HCT116 (cell line): ENCODE measurements around the gene ANTXRL. TPM values are rescaled to one million over a fixed set of nuclear protein-coding genes. Genes with fewer than 3 reads are reported as not detected.

Experiments used
- ATAC-seq: fragments of 200-7000 bp; cut with Tn5 transposase; 2 replicates; pipeline ENCODE4 v1.9.1; 2020; ENCODE audit warnings: mild to moderate bottlenecking, moderate library complexity
- BruUV-seq: library from RNA; stranded (reverse); fragments of 400-500 nt; replicated peaks from 2 replicates; lab custom pipeline; 2021; lab: Mats Ljungman, UMichigan
- CTCF ChIA-PET: fragments of 300-600 bp; sonication (Branson Sonifier 250); formaldehyde crosslinking; loops from one replicate; lab custom pipeline; 2021; ENCODE audit warnings: antibody characterized with exemption; lab: Charles Lee
- POLR2A ChIA-PET: fragments of 300-600, 350-600 bp; sonication (Branson Sonifier 250); formaldehyde crosslinking; loops from one replicate; lab custom pipeline; 2021; ENCODE audit warnings: antibody characterized with exemption; lab: Charles Lee
- RAD21 ChIA-PET, 2 experiments: fragments of 300-600 bp; sonication (Branson Sonifier 250); formaldehyde crosslinking; loops; one replicate each; lab custom pipeline; 2023; ENCODE audit warnings: low total read pairs in 2 of 2; ENCODE audit not compliant: uncharacterized antibody in 2 of 2, unreplicated experiment in 2 of 2, low non-redundant PET in 1 of 2; lab: Charles Lee
- DNase-seq: peaks from one replicate; pipeline ENCODE4 v3.0.0-alpha.2; 2010; ENCODE audit warnings: low read depth, low spot score
- H2AFZ ChIP-seq: fragments of 200-600 bp; shearing (Covaris generic), sonication (generic); 2 replicates; pipeline ENCODE4 v1.6.1; 2017; ENCODE audit warnings: low read depth, mixed run types, mixed read lengths, antibody characterized with exemption, low read length; ENCODE audit not compliant: poor library complexity, severe bottlenecking
- H3K27ac ChIP-seq: 2 replicates; pipeline ENCODE4 v1.5.1; 2012; ENCODE audit warnings: low read depth, low read length
- H3K27me3 ChIP-seq: fragments of 200-600 bp; sonication (generic); 2 replicates; pipeline ENCODE4 v1.6.1; 2016; ENCODE audit warnings: mixed run types, low read length, mixed read lengths; ENCODE audit not compliant: insufficient read depth
- H3K36me3 ChIP-seq, 2 experiments: fragments of 200-500 bp in 1 of 2; fragments of 200-600 bp in 1 of 2; sonication (Bioruptor generic) in 1 of 2; sonication (generic) in 1 of 2; 2 replicates each; pipeline versions ENCODE4 v1.5.1 to v1.6.1; 2014 to 2016; ENCODE audit warnings: low read length in 2 of 2, inconsistent platforms in 1 of 2, mixed read lengths in 1 of 2, mixed run types in 1 of 2; ENCODE audit not compliant: insufficient read depth in 2 of 2, control insufficient read depth in 1 of 2
- H3K4me1 ChIP-seq, 2 experiments: fragments of 200-600 bp in 1 of 2; sonication (generic) in 1 of 2; 2 replicates each; pipeline versions ENCODE4 v1.5.1 to v1.6.1; 2012 to 2017; ENCODE audit warnings: low read length in 2 of 2, inconsistent platforms in 1 of 2, mild to moderate bottlenecking in 1 of 2, mixed read lengths in 1 of 2, mixed run types in 1 of 2, moderate library complexity in 1 of 2; ENCODE audit not compliant: insufficient read depth in 2 of 2, control insufficient read depth in 1 of 2
- H3K4me2 ChIP-seq: fragments of 200-600 bp; sonication (generic); 2 replicates; pipeline ENCODE4 v1.6.1; 2017; ENCODE audit warnings: mixed run types, low read length, mixed read lengths
- H3K4me3 ChIP-seq, 2 experiments: fragments of 200-600 bp in 1 of 2; sonication (generic) in 1 of 2; replicated peaks in 1 of 2; 2 replicates each; pipeline ENCODE4 v1.5.1; 2011 to 2016; ENCODE audit warnings: low read length in 2 of 2, control low read depth in 1 of 2, low read depth in 1 of 2, mild to moderate bottlenecking in 1 of 2, mixed read lengths in 1 of 2, mixed run types in 1 of 2
- H3K79me2 ChIP-seq: fragments of 200-600 bp; sonication (generic); 2 replicates; pipeline ENCODE4 v1.6.1; 2017; ENCODE audit warnings: mild to moderate bottlenecking, mixed run types, low read length, moderate library complexity, mixed read lengths; ENCODE audit not compliant: insufficient read depth
- H3K9ac ChIP-seq: fragments of 200-600 bp; sonication (generic); 2 replicates; pipeline ENCODE4 v1.6.1; 2016; ENCODE audit warnings: low read length, mixed read lengths
- H3K9me2 ChIP-seq: fragments of 200-600 bp; sonication (generic), shearing (Covaris generic); 2 replicates; pipeline ENCODE4 v1.6.1; 2017; ENCODE audit warnings: mixed run types, mild to moderate bottlenecking, moderate library complexity; ENCODE audit not compliant: insufficient read depth
- H3K9me3 ChIP-seq, 2 experiments: fragments of 200-500 bp in 1 of 2; fragments of 200-600 bp in 1 of 2; sonication (Bioruptor generic) in 1 of 2; sonication (generic) in 1 of 2; 2 replicates each; pipeline ENCODE4 v1.6.1; 2014 to 2017; ENCODE audit warnings: low read length in 2 of 2, mixed read lengths in 2 of 2, inconsistent platforms in 1 of 2, low read depth in 1 of 2, mild to moderate bottlenecking in 1 of 2, mixed run types in 1 of 2, moderate library complexity in 1 of 2; ENCODE audit not compliant: control insufficient read depth in 1 of 2, insufficient read depth in 1 of 2
- H4K20me1 ChIP-seq: fragments of 200-600 bp; sonication (generic), shearing (Covaris generic); 2 replicates; pipeline ENCODE4 v1.6.1; 2017; ENCODE audit warnings: mixed run types, mild to moderate bottlenecking, moderate library complexity; ENCODE audit not compliant: insufficient read depth
- CBX3 ChIP-seq: IDR thresholded peaks from 2 replicates; pipeline ENCODE4 v1.6.1; 2012; ENCODE audit warnings: low read depth
- CTCF ChIP-seq, 3 experiments: fragments of 200-600 bp in 1 of 3; sonication (generic) in 1 of 3; IDR thresholded peaks in 2 of 3; conservative IDR thresholded peaks in 1 of 3; 2 replicates each; pipeline ENCODE4 v1.5.1; 2012 to 2017; ENCODE audit warnings: low read depth in 2 of 3, low read length in 2 of 3, antibody characterized with exemption in 1 of 3, borderline replicate concordance in 1 of 3, control low read depth in 1 of 3, mild to moderate bottlenecking in 1 of 3, mixed read lengths in 1 of 3, mixed run types in 1 of 3, moderate library complexity in 1 of 3; ENCODE audit not compliant: insufficient read depth in 1 of 3
- EGR1 ChIP-seq: IDR thresholded peaks from 2 replicates; pipeline ENCODE4 v1.6.1; 2012; ENCODE audit warnings: low read depth
- EZH2 ChIP-seq: fragments of 200-600 bp; sonication (generic); IDR thresholded peaks from 2 replicates; pipeline ENCODE4 v1.6.1; 2017; ENCODE audit warnings: antibody characterized with exemption, mixed run types
- EZH2phosphoT487 ChIP-seq: fragments of 200-600 bp; IDR thresholded peaks from 2 replicates; pipeline ENCODE4 v1.6.1; 2018; ENCODE audit warnings: antibody characterized with exemption, borderline replicate concordance
- FOSL1 ChIP-seq: IDR thresholded peaks from 2 replicates; pipeline ENCODE4 v1.6.1; 2012; ENCODE audit warnings: low read depth
- JUND ChIP-seq: IDR thresholded peaks from 2 replicates; pipeline ENCODE4 v1.6.1; 2012
- REST ChIP-seq: IDR thresholded peaks from 2 replicates; pipeline ENCODE4 v1.6.1; 2012; ENCODE audit warnings: low read depth
- YY1 ChIP-seq: IDR thresholded peaks from 2 replicates; pipeline ENCODE4 v1.6.1; 2011; ENCODE audit warnings: low read length, low read depth, moderate library complexity, mild to moderate bottlenecking; ENCODE audit not compliant: insufficient replicate concordance; ENCODE audit errors: extremely low read depth
- ZNF274 ChIP-seq: fragments of 200-500 bp; sonication (Bioruptor generic); IDR thresholded peaks from 2 replicates; pipeline ENCODE4 v1.6.1; 2014; ENCODE audit warnings: mild to moderate bottlenecking, low read depth, low read length, inconsistent platforms
- intact Hi-C: fragments of 100-400 bp; cut with micrococcal nuclease; formaldehyde crosslinking; loops from 2 replicates; pipeline ENCODE4 v1.10.0; 2022
- total RNA-seq: library from RNA; stranded (reverse); gene quantifications from one replicate; pipeline ENCODE4 v1.2.1, GENCODE V29; 2021; ENCODE audit not compliant: unreplicated experiment
- TF ChIP-seq, protein P1 (sequence below): IDR thresholded peaks from 2 replicates; pipeline ENCODE4 v1.6.1; 2012

Gene ANTXRL
- total RNA-seq, 1 experiment from 2014 or later = not detected

- Histone ChIP-seq H3K27ac (no peak overlapping the region), H3K4me2 (no peak overlapping the region), H3K9ac (no peak overlapping the region), H3K9me3 (no peaks in the 10 kb centered on the region), H3K79me2 (no peaks in the 10 kb centered on the region), H3K4me1 (peaks cover 0 to 10% of the 10 kb centered on the region in 2 experiments; a peak in 1 of 4 replicates), H4K20me1 (no peaks in the 10 kb centered on the region), H3K4me3 (no peak overlapping the region), H3K27me3 (no peaks in the 10 kb centered on the region), H2AFZ (no peak overlapping the region), H3K9me2 (no peaks in the 10 kb centered on the region), H3K36me3 (no peaks in the 10 kb centered on the region)
- RAD21 ChIA-PET = no interaction called here
- POLR2A ChIA-PET = no interaction called here
- CTCF ChIA-PET = no interaction called here
- intact Hi-C loops = no loop called here
- no peak for TF ChIP-seq EZH2
- TF ChIP-seq, protein P1, sequence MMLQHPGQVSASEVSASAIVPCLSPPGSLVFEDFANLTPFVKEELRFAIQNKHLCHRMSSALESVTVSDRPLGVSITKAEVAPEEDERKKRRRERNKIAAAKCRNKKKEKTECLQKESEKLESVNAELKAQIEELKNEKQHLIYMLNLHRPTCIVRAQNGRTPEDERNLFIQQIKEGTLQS = no peak
- no peak for TF ChIP-seq YY1
- TF ChIP-seq FOSL1 = no peak
- no peak for TF ChIP-seq CTCF (IDR thresholded peaks at IDR 0.05 in 2 of 3, conservative IDR thresholded peaks at IDR 0.05 in 1 of 3; ENCODE audit: borderline replicate concordance in 1 of 3, insufficient read depth in 1 of 3, low read depth in 2 of 3, low read length in 2 of 3)
- TF ChIP-seq JUND = no peak
- TF ChIP-seq REST = no peak
- TF ChIP-seq EZH2phosphoT487 = no peak
- no peak for TF ChIP-seq EGR1
- TF ChIP-seq CBX3 = no peak
- TF ChIP-seq ZNF274 = no peak
- BruUV-seq = no TSS peak
- ATAC-seq (no peak), DNase-seq (no peak)
These were observed 24.1 kb downstream of the ANTXRL start for GRCh38 chr10:46310851-46311250.
